DMS53 treated with DMSO at 0.1 percent for 48 hours (cell line): ENCODE data around the gene GRPR.
"Not testable (repeated sequence)": the region's sequence is repeated elsewhere in the genome, so short reads cannot be mapped to it uniquely, and the experiment has no call there.

Experiments used
- DNase-seq: peaks from one replicate; lab custom pipeline; 2025; ENCODE audit not compliant: unreplicated experiment; lab: John Stamatoyannopoulos, UW

The GRPR gene

GRCh38 chrX:16136080-16136479 lies 12.7 kb downstream of the GRPR start:
- no peak for DNase-seq

- no peak for DNase-seq
Measured at GRCh38 chrX:16137416-16138107, 14.2 kb downstream of the GRPR start.

- DNase-seq = no peak
Measured at GRCh38 chrX:16138108-16138427, 14.7 kb downstream of the GRPR start.

- DNase-seq = no peak
Measured at GRCh38 chrX:16140448-16140847, 17.1 kb downstream of the GRPR start.

DNA sequence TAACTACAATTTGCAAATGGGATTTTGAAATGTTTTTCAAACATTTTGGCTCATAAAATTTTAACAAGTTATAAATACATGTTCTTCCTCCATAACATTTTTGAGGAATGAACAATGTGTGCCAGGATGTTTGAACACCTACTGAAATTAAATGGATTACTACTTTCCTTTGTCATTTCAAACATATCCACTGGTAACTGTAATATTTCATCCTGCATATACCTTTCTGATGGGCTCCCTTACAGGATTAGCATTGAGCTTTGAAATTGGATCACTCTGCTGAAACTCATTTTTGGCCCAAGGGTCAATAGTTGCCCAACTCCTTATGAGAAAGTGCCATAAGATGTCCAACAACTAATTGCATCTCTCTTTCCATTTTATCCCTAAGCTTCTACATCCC lies 17.6 kb downstream of the GRPR start:
- DNase-seq = no peak

DNA sequence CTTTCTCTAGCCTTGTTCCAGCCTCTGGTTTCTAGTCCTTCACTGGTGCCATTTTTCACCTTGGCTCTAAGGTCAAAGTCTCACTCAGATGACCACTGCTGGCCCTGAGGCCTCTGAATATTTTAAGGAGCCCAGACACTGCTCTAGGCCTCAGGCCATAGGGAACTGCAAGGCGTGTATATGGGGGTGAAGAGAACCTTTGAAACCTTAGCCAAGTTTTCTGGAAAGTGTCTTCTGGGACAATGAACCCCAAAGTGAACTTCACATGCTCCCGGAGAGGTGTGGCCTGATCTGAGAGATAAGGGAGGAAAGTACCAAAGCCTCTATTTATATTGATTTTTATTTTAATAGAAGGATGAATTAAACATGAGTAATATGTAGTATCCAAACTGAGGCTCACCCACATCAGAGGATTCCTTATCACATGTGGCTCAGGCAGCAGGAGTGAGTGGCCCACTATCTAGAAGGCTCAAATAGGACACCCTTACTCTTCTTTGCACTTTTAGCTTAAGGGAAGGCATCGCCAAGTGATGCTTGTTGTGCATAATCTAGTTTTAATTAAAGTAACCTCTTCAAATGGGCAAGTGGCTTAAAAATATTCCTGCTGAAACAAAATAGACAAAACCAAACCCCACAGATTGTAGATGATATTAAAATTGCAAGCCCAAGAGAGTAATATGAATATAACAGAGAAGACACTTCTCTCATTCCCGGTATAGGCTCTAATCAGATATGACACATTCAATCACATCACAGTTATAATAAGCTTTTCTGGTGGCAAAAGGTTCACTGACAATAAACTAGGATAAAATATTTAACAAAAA lies 18.3 kb downstream of the GRPR start:
- no peak for DNase-seq

GRCh38 chrX:16142246-16142558 lies 18.8 kb downstream of the GRPR start:
- no peak for DNase-seq

DNA sequence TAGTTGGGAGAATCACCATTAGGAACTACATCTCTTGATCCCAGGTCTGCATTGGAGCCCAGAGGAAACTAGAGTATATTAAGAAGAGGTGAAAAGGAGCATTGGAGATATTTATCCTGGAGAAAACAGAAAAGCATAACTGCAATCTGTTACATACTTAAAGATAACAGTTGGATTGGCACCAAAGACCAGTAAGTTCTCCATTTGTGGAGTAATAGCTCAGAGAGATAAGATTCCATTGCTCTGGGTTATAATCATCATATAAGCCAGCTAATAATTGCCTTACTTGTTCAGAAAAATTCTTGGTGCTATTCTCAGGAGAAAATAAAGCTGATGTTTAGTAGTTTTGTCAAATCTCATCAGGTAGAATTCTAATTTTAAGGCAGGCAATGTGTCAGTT lies 20.6 kb downstream of the GRPR start:
- DNase-seq = no peak

DNA sequence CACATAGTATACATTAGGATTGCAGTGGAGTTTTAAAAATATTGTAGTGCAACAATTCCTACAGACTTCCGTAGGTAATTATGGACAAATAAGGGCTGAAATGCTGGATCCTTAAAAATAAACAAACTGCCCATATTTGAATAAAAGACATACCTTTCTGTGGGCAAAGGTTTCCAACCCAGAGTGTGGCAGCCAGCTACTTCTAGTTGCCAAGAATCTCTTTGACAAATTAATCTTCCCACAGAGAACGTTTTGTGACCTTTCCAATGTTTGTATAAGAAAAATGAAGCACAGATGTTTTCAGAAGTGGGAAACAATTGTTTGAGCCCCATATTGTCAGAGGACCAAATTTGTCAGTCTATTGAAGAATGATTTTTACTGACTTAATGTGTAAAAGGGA lies 21.1 kb downstream of the GRPR start:
- DNase-seq = no peak

DNA sequence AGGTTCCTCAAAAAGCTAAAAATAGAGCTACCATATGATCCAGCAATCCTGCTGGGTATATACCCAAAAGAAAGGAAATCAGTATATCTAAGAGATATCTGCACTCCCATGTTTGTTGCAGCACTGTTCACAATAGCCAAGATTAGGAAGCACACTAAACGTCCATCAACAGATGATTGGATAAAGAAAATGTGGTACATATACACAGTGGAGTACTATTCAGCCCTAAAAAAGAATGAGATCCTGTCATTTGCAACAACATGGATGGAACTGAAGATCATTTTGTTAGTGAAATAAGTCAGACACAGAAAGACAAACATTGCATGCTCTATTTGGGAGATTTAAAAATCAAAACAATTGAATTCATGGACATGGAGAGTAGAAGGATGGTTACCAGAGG lies 21.7 kb downstream of the GRPR start:
- DNase-seq = not testable (repeated sequence)

GRCh38 chrX:16145656-16146055 lies 22.3 kb downstream of the GRPR start:
- no peak for DNase-seq

- DNase-seq = no peak
Measured at GRCh38 chrX:16148896-16149295, 25.5 kb downstream of the GRPR start.

DNA sequence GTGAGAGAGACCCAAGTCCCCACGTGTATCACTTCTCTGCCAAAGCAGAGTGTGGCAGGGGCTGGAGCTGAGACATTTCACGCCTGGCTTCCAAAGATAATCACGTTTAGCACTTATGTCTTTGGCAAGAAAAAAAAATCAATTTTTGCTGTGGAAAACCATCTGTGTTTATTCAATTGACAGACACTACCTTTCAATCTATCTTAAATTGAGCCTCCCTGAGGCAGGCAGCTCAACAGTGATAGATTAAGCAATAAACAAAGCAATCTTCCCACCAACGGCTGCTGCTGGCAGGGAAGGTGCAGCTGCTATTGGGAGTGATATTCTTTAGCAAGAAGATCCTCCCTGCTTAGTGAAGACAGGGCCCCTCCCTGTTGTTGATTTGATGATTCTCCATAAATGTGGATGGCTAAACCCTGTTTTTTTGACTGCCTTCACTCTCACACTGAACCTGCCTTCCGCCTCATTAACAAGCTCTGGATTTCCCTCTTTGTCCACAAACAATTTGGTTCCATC lies 32.3 kb downstream of the GRPR start:
- DNase-seq = no peak

GRCh38 chrX:16156692-16157331 lies 33.4 kb downstream of the GRPR start:
- DNase-seq = no peak

DNA sequence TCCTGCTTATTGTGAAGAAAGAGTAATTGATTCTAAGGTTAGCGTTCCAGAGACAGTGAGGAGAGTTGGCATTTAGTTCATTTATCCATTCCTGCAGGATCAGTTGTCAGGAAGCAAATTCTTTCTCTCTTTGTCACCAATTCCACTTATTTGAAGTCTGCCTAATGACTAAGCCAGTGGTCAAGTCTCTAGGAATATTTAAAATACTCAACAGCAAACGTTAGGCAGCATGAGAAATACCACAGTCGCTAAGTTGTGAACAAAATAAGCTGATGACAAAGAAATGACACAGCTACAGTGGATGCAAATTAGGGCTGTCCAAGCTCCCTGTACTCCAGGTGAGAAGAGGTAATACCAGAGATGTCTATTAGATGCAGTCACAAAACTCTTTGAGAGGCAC lies 37.4 kb downstream of the GRPR start:
- DNase-seq = no peak

GRCh38 chrX:16161173-16161572 lies 37.8 kb downstream of the GRPR start:
- DNase-seq = not testable (repeated sequence)

- no peak for DNase-seq
Measured at GRCh38 chrX:16162391-16162790, 39.0 kb downstream of the GRPR start.

DNA sequence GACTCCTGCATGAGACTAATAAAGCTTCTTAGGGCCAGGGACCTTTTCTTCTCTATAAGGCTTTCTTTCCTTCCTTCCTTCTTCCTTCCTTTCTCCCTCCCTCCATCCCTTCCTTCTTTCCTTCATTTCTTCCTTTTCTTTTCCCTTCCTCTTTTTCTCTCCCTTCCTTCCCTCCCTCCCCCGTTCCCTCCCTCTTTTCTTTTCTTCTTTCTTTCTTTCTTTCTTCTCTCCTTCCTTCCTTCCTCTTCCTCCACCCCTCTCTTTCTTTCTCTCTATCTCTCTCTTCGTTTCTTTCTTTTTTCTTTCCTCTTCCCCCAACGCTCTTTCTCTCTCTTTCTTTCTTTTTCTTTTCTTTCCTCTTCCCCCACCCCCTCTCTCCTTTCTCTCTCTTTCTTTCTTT lies 41.4 kb downstream of the GRPR start:
- no peak for DNase-seq

DNA sequence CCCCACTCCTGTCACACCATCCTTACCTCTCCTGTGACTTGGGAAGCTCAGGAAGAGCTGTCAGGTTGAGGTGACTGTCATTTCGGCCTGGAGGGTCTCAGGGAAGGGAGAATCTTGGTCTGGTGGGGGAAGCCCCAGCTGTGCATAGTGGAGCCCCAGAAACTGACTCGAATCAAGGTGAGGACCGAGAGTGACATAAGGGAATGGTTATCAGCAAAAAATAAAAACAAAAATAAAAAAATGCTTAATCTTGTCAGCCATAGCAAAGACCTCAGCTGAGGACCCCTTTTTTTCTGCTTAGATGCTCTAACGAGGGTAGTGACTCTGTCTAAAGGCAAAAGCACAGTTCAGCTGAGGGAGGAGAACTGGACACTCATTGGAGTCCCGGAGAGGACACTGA lies 43.8 kb downstream of the GRPR start, which contains the start of gene MAGEB17:
MAGEB17 (plus strand) TSS at position 301 of the 400 bp plus-strand sequence. CDS start 2,902 bp downstream, outside the sequence.
- no peak for DNase-seq

GRCh38 chrX:16171039-16171438 lies 47.7 kb downstream of the GRPR start:
- DNase-seq = no peak

DNA sequence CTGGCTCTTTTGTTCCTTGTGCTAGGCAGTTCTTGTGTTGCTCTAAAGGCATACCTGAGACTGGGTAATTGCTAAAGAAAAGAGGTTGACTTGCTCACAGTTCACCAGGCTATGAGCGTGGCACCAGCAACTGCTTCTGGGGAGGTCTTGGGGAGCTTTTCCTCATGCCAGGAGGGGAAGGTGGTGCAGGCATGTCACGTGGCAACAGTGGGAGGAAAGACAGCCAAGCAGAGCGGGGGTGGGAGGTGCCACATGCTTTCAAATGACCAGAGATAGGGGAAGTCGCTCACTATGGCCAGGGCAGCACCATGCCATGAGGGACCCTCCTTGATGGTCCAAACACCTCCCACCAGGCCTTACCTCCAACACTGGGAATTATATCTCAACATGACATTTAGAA lies 48.6 kb downstream of the GRPR start:
- DNase-seq = no peak

DNA sequence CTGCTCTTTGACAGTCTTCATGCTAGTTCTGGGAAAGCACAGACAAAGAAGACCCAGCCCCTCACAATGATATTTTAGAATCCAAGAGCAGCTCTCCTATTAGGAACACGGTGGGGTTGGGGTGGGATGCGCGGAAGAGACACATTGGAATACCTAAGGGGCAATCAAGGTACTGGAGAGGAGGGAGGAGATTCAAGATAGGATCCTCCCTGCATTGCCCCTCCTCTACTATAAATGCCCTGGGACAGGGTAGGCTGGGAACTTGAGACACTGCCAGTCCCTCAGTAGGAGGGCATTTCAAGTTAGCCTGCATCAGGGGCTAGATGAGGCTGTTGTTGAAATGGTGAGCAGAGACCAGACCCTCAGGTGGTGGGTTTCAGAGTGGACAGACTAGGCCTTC lies 49.0 kb downstream of the GRPR start:
- DNase-seq = no peak
